Mucosa of stomach (tissue), 1 donor: ENCODE data around the gene FPR2.

Experiments
- H3K27me3 ChIP-seq: one replicate; pipeline ENCODE4 v1.7.0; 2013; ENCODE audit warnings: mild to moderate bottlenecking, low read length; ENCODE audit not compliant: control insufficient read depth, insufficient read depth
- H3K36me3 ChIP-seq: one replicate; pipeline ENCODE4 v1.7.0; 2013; ENCODE audit warnings: low read length; ENCODE audit not compliant: control insufficient read depth, insufficient read depth
- H3K4me1 ChIP-seq: one replicate; pipeline ENCODE4 v1.7.0; 2013; ENCODE audit warnings: mild to moderate bottlenecking, low read length; ENCODE audit not compliant: control insufficient read depth, insufficient read depth
- H3K4me3 ChIP-seq: one replicate; pipeline ENCODE4 v1.7.0; 2013; ENCODE audit warnings: low read length
- H3K9ac ChIP-seq: one replicate; pipeline ENCODE4 v1.7.0; 2013; ENCODE audit warnings: mild to moderate bottlenecking, low read length, moderate library complexity
- H3K9me3 ChIP-seq: one replicate; pipeline ENCODE4 v1.7.0; 2013; ENCODE audit warnings: mild to moderate bottlenecking, low read length, moderate library complexity; ENCODE audit not compliant: control insufficient read depth
- donor health status: Pancreatic carcinoma.

FPR2 gene

DNA sequence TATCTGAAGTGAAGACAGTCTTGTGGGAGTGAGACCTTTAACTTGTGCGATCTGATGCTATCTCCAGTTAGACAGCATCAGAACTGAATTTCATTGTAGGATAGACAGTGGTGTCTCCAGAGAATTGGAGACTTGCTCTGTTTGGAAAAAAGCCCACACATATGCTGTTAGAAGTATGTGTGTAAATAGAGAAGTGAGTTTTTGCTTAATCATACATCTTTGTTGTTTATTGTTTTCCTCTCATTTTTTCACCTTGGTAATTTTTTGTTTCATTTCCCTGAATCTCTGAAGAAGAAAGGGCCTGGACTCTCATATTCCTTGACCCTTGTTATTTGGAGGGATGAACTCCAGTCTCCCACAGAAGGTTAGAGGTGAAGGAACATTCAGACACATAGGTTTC lies 55.7 kb downstream of the FPR2 start:
- Histone ChIP-seq H3K27me3 (no peaks in the 10 kb centered on the region), H3K4me3 (no peak overlapping the region), H3K36me3 (no peaks in the 10 kb centered on the region), H3K4me1 (no peaks in the 10 kb centered on the region), H3K9ac (no peak overlapping the region), H3K9me3 (no peaks in the 10 kb centered on the region)

DNA sequence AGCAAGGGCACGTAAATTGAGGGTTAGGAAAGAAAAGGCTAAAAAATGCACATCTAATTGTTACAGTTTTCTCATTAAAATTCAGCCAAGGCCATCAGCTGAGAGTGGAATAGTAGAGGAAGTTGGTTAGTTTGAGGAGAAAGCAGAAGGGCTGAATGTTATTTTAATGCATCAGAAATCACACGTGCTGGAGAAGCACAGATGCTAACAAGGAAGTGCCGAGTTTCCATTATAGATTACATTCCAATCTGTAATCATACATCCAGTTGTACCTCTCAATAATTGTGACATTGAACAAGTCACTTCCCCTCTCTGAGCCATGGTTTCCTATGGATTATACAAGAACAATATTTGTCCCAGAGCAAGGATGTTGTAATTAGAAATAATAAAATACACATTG lies 59.0 kb downstream of the FPR2 start:
- Histone ChIP-seq H3K4me3 (no peak overlapping the region), H3K9me3 (no peaks in the 10 kb centered on the region), H3K9ac (no peak overlapping the region), H3K27me3 (no peaks in the 10 kb centered on the region), H3K36me3 (no peaks in the 10 kb centered on the region), H3K4me1 (no peaks in the 10 kb centered on the region)
